ENCODE measurements around the gene MFAP4. TPM values are rescaled to one million over a fixed set of nuclear protein-coding genes. Genes with fewer than 3 reads are reported as not detected.

MFAP4 gene
- total and polyA plus RNA-seq, 9 of the 15 experiments (the other 6 are each of a cell fraction or from before 2014, with no cell fraction given) = 0.07 to 0.24 TPM; not detected in 7

GRCh38 chr17:19372866-19373504 is 14.0 kb downstream of the MFAP4 start:
- CTCF ChIA-PET (ENCODE audit: low intra/inter-chr PET ratio) = no interaction called here
- no peaks in the 10 kb centered on the region for H3K9me3 ChIP-seq (replicated peaks; ENCODE audit: control insufficient read depth, insufficient read depth, low read depth, low read length)
- no peak overlapping the region for H3K9ac ChIP-seq (ENCODE audit: insufficient read depth in 1 of 2, low read depth in 2 of 2, low read length in 2 of 2)
- H2AFZ ChIP-seq (ENCODE audit: low read depth, low read length) = no peak overlapping the region
- H3K27ac ChIP-seq (ENCODE audit: extremely low read depth, low read depth, low read length) = no peak overlapping the region
- POLR2A ChIA-PET = no interaction called here
- H3K27me3 ChIP-seq (ENCODE audit: control insufficient read depth in 2 of 2, insufficient read depth in 2 of 2, low read length in 2 of 2) = no peaks in the 10 kb centered on the region; a peak in 1 of 5 replicates
- intact Hi-C loops (cut with micrococcal nuclease) (no loop called here), in situ Hi-C loops (cut with MboI) (no loop called here)
- no peak overlapping the region for H3K4me3 ChIP-seq
- no TSS peak for BruUV-seq (replicated peaks)
- H3K4me1 ChIP-seq (replicated peaks in 1 of 2; ENCODE audit: control insufficient read depth in 2 of 2, insufficient read depth in 2 of 2, low read length in 2 of 2) = peaks cover 0 to 5% of the 10 kb centered on the region in 2 experiments; a peak in 3 of 5 replicates
- FAIRE-seq (no peak), ATAC-seq (no peak), DNase-seq (ENCODE audit: extremely low read depth in 1 of 4, low spot score in 3 of 4) (no peak)
- no peak overlapping the region for H3K4me2 ChIP-seq (ENCODE audit: insufficient read depth, low read length)
- no peaks in the 10 kb centered on the region for H3K36me3 ChIP-seq (ENCODE audit: control insufficient read depth, insufficient read depth, low read length)
- H3K9me1 ChIP-seq (ENCODE audit: control insufficient read depth, insufficient read depth, low read length) = no peaks in the 10 kb centered on the region
- 46% methylated on average over 7 of the region's 8 CpGs for WGBS (ENCODE audit: insufficient coverage, low coverage, missing lambda C conversion rate)
- TF ChIP-seq PCBP2 (IDR thresholded peaks at IDR 0.05; ENCODE audit: low read depth, low read length, poor library complexity, severe bottlenecking) (no peak), ZFPM2 (CRISPR knock-in tag; IDR thresholded peaks at IDR 0.05) (no peak)
- no peaks in the 10 kb centered on the region for H3K79me2 ChIP-seq (ENCODE audit: control insufficient read depth, insufficient read depth, low read length)
- no peaks in the 10 kb centered on the region for H4K20me1 ChIP-seq (replicated peaks; ENCODE audit: control insufficient read depth, insufficient read depth, low read length)

GRCh38 chr17:19372439-19372838 is 14.6 kb downstream of the MFAP4 start:
- Histone ChIP-seq H3K4me2 (ENCODE audit: insufficient read depth, low read length) (no peak overlapping the region), H3K4me1 (replicated peaks in 1 of 2; ENCODE audit: control insufficient read depth in 2 of 2, insufficient read depth in 2 of 2, low read length in 2 of 2) (peaks cover 0 to 5% of the 10 kb centered on the region in 2 experiments; a peak in 3 of 5 replicates), H3K9ac (ENCODE audit: insufficient read depth in 1 of 2, low read depth in 2 of 2, low read length in 2 of 2) (no peak overlapping the region), H3K27ac (ENCODE audit: extremely low read depth, low read depth, low read length) (no peak overlapping the region), H3K9me1 (ENCODE audit: control insufficient read depth, insufficient read depth, low read length) (no peaks in the 10 kb centered on the region), H3K27me3 (ENCODE audit: control insufficient read depth in 2 of 2, insufficient read depth in 2 of 2, low read length in 2 of 2) (no peaks in the 10 kb centered on the region), H3K36me3 (ENCODE audit: control insufficient read depth, insufficient read depth, low read length) (no peaks in the 10 kb centered on the region), H2AFZ (ENCODE audit: low read depth, low read length) (no peak overlapping the region), H3K79me2 (ENCODE audit: control insufficient read depth, insufficient read depth, low read length) (no peaks in the 10 kb centered on the region), H3K4me3 (no peak overlapping the region), H4K20me1 (replicated peaks; ENCODE audit: control insufficient read depth, insufficient read depth, low read length) (no peaks in the 10 kb centered on the region), H3K9me3 (replicated peaks; ENCODE audit: control insufficient read depth, insufficient read depth, low read depth, low read length) (no peaks in the 10 kb centered on the region)
- in situ Hi-C loops (cut with MboI) = no loop called here
- WGBS (ENCODE audit: insufficient coverage, low coverage, missing lambda C conversion rate) = 65% methylated on average over 10 of the region's 12 CpGs
- ATAC-seq (no peak), DNase-seq (ENCODE audit: extremely low read depth in 1 of 4, low spot score in 3 of 4) (no peak), FAIRE-seq (no peak)
- POLR2A ChIA-PET = interaction anchor here (0.6 kb wide), 1 partner anchor 25 kb away, joined by 3 read pairs; no protein-coding TSS in a partner anchor
- no TSS peak for BruUV-seq (replicated peaks)
- CTCF ChIA-PET (ENCODE audit: low intra/inter-chr PET ratio) = no interaction called here
- intact Hi-C loops (cut with micrococcal nuclease) = no loop called here
- TF ChIP-seq, protein P1, sequence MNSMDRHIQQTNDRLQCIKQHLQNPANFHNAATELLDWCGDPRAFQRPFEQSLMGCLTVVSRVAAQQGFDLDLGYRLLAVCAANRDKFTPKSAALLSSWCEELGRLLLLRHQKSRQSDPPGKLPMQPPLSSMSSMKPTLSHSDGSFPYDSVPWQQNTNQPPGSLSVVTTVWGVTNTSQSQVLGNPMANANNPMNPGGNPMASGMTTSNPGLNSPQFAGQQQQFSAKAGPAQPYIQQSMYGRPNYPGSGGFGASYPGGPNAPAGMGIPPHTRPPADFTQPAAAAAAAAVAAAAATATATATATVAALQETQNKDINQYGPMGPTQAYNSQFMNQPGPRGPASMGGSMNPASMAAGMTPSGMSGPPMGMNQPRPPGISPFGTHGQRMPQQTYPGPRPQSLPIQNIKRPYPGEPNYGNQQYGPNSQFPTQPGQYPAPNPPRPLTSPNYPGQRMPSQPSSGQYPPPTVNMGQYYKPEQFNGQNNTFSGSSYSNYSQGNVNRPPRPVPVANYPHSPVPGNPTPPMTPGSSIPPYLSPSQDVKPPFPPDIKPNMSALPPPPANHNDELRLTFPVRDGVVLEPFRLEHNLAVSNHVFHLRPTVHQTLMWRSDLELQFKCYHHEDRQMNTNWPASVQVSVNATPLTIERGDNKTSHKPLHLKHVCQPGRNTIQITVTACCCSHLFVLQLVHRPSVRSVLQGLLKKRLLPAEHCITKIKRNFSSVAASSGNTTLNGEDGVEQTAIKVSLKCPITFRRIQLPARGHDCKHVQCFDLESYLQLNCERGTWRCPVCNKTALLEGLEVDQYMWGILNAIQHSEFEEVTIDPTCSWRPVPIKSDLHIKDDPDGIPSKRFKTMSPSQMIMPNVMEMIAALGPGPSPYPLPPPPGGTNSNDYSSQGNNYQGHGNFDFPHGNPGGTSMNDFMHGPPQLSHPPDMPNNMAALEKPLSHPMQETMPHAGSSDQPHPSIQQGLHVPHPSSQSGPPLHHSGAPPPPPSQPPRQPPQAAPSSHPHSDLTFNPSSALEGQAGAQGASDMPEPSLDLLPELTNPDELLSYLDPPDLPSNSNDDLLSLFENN (IDR thresholded peaks at IDR 0.05; ENCODE audit: low read depth in 2 of 2, low read length in 2 of 2) = no peak
- no peak for TF ChIP-seq SMARCE1 (IDR thresholded peaks at IDR 0.05)
- TF ChIP-seq MCM3 (IDR thresholded peaks at IDR 0.05) = no peak
- TF ChIP-seq ELK3 (CRISPR knock-in tag; IDR thresholded peaks at IDR 0.05) = no peak
- no peak for TF ChIP-seq MLLT1 (IDR thresholded peaks at IDR 0.05)
